ENCODE data around the gene SLC4A1. TPM values are rescaled to one million over a fixed set of nuclear protein-coding genes. Genes with fewer than 3 reads are reported as not detected.

SLC4A1 gene
- total and polyA plus RNA-seq, 2 donors from 2014 or later = 2.1 to 201 TPM

DNA sequence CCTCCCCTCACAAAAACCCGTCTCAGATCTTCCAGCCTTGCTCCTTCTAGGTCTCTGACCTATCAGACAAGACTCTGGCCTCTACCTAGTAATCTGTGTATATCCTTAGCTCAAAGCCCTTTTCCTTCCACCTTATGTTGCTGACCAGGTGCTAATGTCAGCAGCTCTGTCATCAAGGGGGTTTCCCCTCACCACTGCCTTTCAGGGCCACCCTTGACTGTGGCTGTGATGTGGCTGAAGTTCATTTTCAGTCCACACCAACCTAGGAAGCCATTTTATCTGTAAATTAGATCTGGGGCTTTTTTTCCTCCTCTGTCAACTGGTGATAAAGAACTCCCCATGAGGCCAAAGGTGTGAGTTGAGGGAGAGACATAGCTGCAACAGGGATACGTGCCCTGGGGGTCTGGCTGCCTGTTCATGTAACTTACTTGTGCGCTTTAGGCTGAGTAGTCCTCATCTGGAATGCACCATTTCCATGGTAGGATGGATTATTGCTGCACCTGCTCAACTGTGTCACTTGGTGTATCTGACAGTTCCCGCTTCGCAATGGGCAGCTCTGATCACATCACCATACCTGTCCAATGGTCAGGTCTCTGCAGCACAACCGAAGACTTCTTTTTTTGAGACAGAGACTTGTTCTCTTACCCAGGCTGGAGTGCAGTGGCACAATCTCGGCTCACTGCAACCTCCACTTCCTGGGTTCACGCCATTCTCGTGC is 25.7 kb upstream of the SLC4A1 start:
- Histone ChIP-seq H3K36me3 (ENCODE audit: control insufficient read depth in 2 of 3, insufficient read depth in 3 of 3, low read length in 3 of 3) (no peaks in the 10 kb centered on the region), H3K27me3 (ENCODE audit: control insufficient read depth, insufficient read depth, low read length) (no peaks in the 10 kb centered on the region), H3K4me3 (ENCODE audit: low read length in 3 of 3) (no peak overlapping the region), H3K9ac (ENCODE audit: low read length in 3 of 3) (no peak overlapping the region), H3K4me1 (ENCODE audit: control insufficient read depth in 2 of 3, insufficient read depth in 2 of 3, low read depth in 1 of 3, low read length in 3 of 3) (no peaks in the 10 kb centered on the region), H3K9me3 (ENCODE audit: control insufficient read depth in 2 of 3, insufficient read depth in 1 of 3, low read length in 3 of 3) (no peaks in the 10 kb centered on the region), H3K27ac (ENCODE audit: low read depth in 2 of 2, low read length in 2 of 2) (no peak overlapping the region)
- TF ChIP-seq, protein P1, sequence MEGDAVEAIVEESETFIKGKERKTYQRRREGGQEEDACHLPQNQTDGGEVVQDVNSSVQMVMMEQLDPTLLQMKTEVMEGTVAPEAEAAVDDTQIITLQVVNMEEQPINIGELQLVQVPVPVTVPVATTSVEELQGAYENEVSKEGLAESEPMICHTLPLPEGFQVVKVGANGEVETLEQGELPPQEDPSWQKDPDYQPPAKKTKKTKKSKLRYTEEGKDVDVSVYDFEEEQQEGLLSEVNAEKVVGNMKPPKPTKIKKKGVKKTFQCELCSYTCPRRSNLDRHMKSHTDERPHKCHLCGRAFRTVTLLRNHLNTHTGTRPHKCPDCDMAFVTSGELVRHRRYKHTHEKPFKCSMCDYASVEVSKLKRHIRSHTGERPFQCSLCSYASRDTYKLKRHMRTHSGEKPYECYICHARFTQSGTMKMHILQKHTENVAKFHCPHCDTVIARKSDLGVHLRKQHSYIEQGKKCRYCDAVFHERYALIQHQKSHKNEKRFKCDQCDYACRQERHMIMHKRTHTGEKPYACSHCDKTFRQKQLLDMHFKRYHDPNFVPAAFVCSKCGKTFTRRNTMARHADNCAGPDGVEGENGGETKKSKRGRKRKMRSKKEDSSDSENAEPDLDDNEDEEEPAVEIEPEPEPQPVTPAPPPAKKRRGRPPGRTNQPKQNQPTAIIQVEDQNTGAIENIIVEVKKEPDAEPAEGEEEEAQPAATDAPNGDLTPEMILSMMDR (IDR thresholded peaks at IDR 0.05; ENCODE audit: borderline replicate concordance, extremely low read depth, insufficient read depth) = no peak
- intact Hi-C loops (cut with DNase I) = no loop called here
- DNase-seq = no peak
- no peak for FAIRE-seq

- intact Hi-C loops (cut with DNase I) = no loop called here
- no peaks in the 10 kb centered on the region for H3K27me3 ChIP-seq (ENCODE audit: control insufficient read depth, insufficient read depth, low read length)
- FAIRE-seq = no peak
Measured at GRCh38 chr17:44287651-44288050, 19.7 kb upstream of the SLC4A1 start.

GRCh38 chr17:44284024-44284400 is 16.1 kb upstream of the SLC4A1 start:
- H3K27me3 ChIP-seq (ENCODE audit: control insufficient read depth, insufficient read depth, low read length) = no peaks in the 10 kb centered on the region
- DNase-seq (no peak), FAIRE-seq (no peak)
- intact Hi-C loops (cut with DNase I) = no loop called here
- TF ChIP-seq, protein P1 (IDR thresholded peaks at IDR 0.05; ENCODE audit: borderline replicate concordance, extremely low read depth, insufficient read depth) = no peak
- H3K27ac ChIP-seq (ENCODE audit: low read depth in 2 of 2, low read length in 2 of 2) = no peak overlapping the region
- no peak overlapping the region for H3K4me3 ChIP-seq (ENCODE audit: low read length in 3 of 3)
- no peaks in the 10 kb centered on the region for H3K36me3 ChIP-seq (ENCODE audit: control insufficient read depth in 2 of 3, insufficient read depth in 3 of 3, low read length in 3 of 3)
- no peaks in the 10 kb centered on the region for H3K9me3 ChIP-seq (ENCODE audit: control insufficient read depth in 2 of 3, insufficient read depth in 1 of 3, low read length in 3 of 3)
- H3K9ac ChIP-seq (ENCODE audit: low read length in 3 of 3) = no peak overlapping the region
- H3K4me1 ChIP-seq (ENCODE audit: control insufficient read depth in 2 of 3, insufficient read depth in 2 of 3, low read depth in 1 of 3, low read length in 3 of 3) = peaks cover 0 to 11% (median 0%) of the 10 kb centered on the region in 3 donors

More at GRCh38 chr17:44287651-44288050, 19.7 kb upstream of the SLC4A1 start:
- no peak overlapping the region for H3K4me3 ChIP-seq (ENCODE audit: low read length in 3 of 3)
- no peak overlapping the region for H3K27ac ChIP-seq (ENCODE audit: low read depth in 2 of 2, low read length in 2 of 2)
- no peak overlapping the region for H3K9ac ChIP-seq (ENCODE audit: low read length in 3 of 3)
- no peaks in the 10 kb centered on the region for H3K9me3 ChIP-seq (ENCODE audit: control insufficient read depth in 2 of 3, insufficient read depth in 1 of 3, low read length in 3 of 3)
- TF ChIP-seq, protein P1 (IDR thresholded peaks at IDR 0.05; ENCODE audit: borderline replicate concordance, extremely low read depth, insufficient read depth) = no peak
- no peaks in the 10 kb centered on the region for H3K4me1 ChIP-seq (ENCODE audit: control insufficient read depth in 2 of 3, insufficient read depth in 2 of 3, low read depth in 1 of 3, low read length in 3 of 3)
- no peak for DNase-seq
- H3K36me3 ChIP-seq (ENCODE audit: control insufficient read depth in 2 of 3, insufficient read depth in 3 of 3, low read length in 3 of 3) = no peaks in the 10 kb centered on the region

Measured in kidney (tissue), 14 donors.